Measurements from ENCODE around the gene GARRE1. TPM values are rescaled to one million over a fixed set of nuclear protein-coding genes. Genes with fewer than 3 reads are reported as not detected.

GARRE1 gene
- total RNA-seq, 1 experiment from 2014 or later = 16.9 TPM

- H2AFZ ChIP-seq (ENCODE audit: low read depth, low read length, poor library complexity, severe bottlenecking) = no peak overlapping the region
- H3K36me3 ChIP-seq (ENCODE audit: control insufficient read depth in 1 of 2, insufficient read depth in 2 of 2, low read length in 2 of 2) = no peaks in the 10 kb centered on the region
- no peak overlapping the region for H3K4me2 ChIP-seq (ENCODE audit: low read length)
- no peaks in the 10 kb centered on the region for H3K27me3 ChIP-seq (ENCODE audit: insufficient read depth, low read length)
- H3K4me1 ChIP-seq (ENCODE audit: control insufficient read depth in 1 of 2, insufficient read depth in 2 of 2, low read length in 2 of 2) = peaks cover 34 to 54% of the 10 kb centered on the region in 2 experiments
- no peak overlapping the region for H3K9ac ChIP-seq (ENCODE audit: low read length)
- TF ChIP-seq POLR2A (IDR thresholded peaks at IDR 0.05; ENCODE audit: borderline replicate concordance, extremely low read depth, insufficient read depth, insufficient read length) (no peak), ZNF274 (IDR thresholded peaks at IDR 0.05; ENCODE audit: low read depth, low read length) (no peak), TCF7L2 (IDR thresholded peaks at IDR 0.05; ENCODE audit: borderline replicate concordance, extremely low read depth, insufficient read depth, insufficient read length) (no peak), CBX3 (IDR thresholded peaks at IDR 0.05; ENCODE audit: low read depth) (no peak), RAD21 (IDR thresholded peaks at IDR 0.05; ENCODE audit: low read depth) (no peak), SP1 (IDR thresholded peaks at IDR 0.05; ENCODE audit: low read depth) (no peak), CTCF (IDR thresholded peaks at IDR 0.05 in 2 of 3, conservative IDR thresholded peaks at IDR 0.05 in 1 of 3; ENCODE audit: borderline replicate concordance in 1 of 3, insufficient read depth in 1 of 3, low read depth in 2 of 3, low read length in 2 of 3) (no peak), FOSL1 (IDR thresholded peaks at IDR 0.05; ENCODE audit: low read depth) (no peak), ZFX (IDR thresholded peaks at IDR 0.05) (no peak), YY1 (IDR thresholded peaks at IDR 0.05; ENCODE audit: extremely low read depth, insufficient replicate concordance, low read depth, low read length) (no peak), CEBPB (IDR thresholded peaks at IDR 0.05; ENCODE audit: low read depth) (no peak)
- POLR2A ChIA-PET = no interaction called here
- no peak for ATAC-seq
- DNase-seq (ENCODE audit: low read depth, low spot score) = no peak
- H3K9me3 ChIP-seq (ENCODE audit: control insufficient read depth in 1 of 2, insufficient read depth in 1 of 2, low read depth in 1 of 2, low read length in 2 of 2) = no peaks in the 10 kb centered on the region
- H3K9me2 ChIP-seq (ENCODE audit: insufficient read depth) = no peaks in the 10 kb centered on the region
- CTCF ChIA-PET = no interaction called here
- RAD21 ChIA-PET (ENCODE audit: low non-redundant PET in 1 of 2, low total read pairs in 2 of 2, uncharacterized antibody in 2 of 2, unreplicated experiment in 2 of 2) = no interaction called here
- H3K4me3 ChIP-seq (replicated peaks in 1 of 2; ENCODE audit: low read depth in 1 of 2, low read length in 2 of 2) = no peak overlapping the region
- H3K27ac ChIP-seq (ENCODE audit: low read depth, low read length) = no peak overlapping the region
- H4K20me1 ChIP-seq (ENCODE audit: insufficient read depth) = no peaks in the 10 kb centered on the region
- peaks cover 42% of the 10 kb centered on the region for H3K79me2 ChIP-seq (ENCODE audit: insufficient read depth, low read length)
- intact Hi-C loops (cut with micrococcal nuclease) = no loop called here
- no TSS peak for BruUV-seq (replicated peaks)
Observed at GRCh38 chr19:34257559-34257924, 3.2 kb downstream of the GARRE1 start.
